PFSK-1 (cell line): ENCODE measurements around the gene PLSCR5.

Experiments used
- FOXP2 ChIP-seq: optimal IDR thresholded peaks from 2 replicates; pipeline ENCODE3; 2011; ENCODE audit warnings: borderline replicate concordance, control low read depth, inconsistent platforms; ENCODE audit not compliant: insufficient read depth; ENCODE audit errors: extremely low read length, extremely low read depth
- POLR2AphosphoS5 ChIP-seq: IDR thresholded peaks from 2 replicates; pipeline ENCODE4 v1.6.1; 2012; ENCODE audit warnings: low read depth, mild to moderate bottlenecking, control low read depth, low read length, moderate library complexity
- REST ChIP-seq, 2 experiments: IDR thresholded peaks; 2 replicates each; pipeline versions ENCODE4 v1.6.1 to v1.8.0; 2011 to 2012; ENCODE audit warnings: low read depth in 2 of 2, low read length in 2 of 2, control low read depth in 1 of 2, inconsistent platforms in 1 of 2, mild to moderate bottlenecking in 1 of 2, moderate library complexity in 1 of 2; ENCODE audit not compliant: insufficient read depth in 1 of 2
- SIN3A ChIP-seq: IDR thresholded peaks from 2 replicates; pipeline ENCODE4 v1.6.1; 2012; ENCODE audit warnings: mild to moderate bottlenecking, low read length, moderate library complexity, borderline replicate concordance; ENCODE audit not compliant: insufficient read depth
- TAF1 ChIP-seq: IDR thresholded peaks from 2 replicates; pipeline ENCODE4 v1.6.1; 2012; ENCODE audit warnings: low read length, control low read depth, borderline replicate concordance; ENCODE audit not compliant: insufficient read depth

- TF ChIP-seq POLR2AphosphoS5 (no peak), SIN3A (no peak), TAF1 (no peak), REST (IDR thresholded peaks at IDR 0.05; ENCODE audit: insufficient read depth in 1 of 2, low read depth in 2 of 2, low read length in 2 of 2) (no peak), FOXP2 (no peak)
Observed at GRCh38 chr3:146542179-146542578, 63.0 kb downstream of the PLSCR5 start.
